Cerebellar nuclear complex (tissue), 1 donor: ENCODE data around the gene TMEM138.
"Not testable (repeated sequence)": the region's sequence is repeated elsewhere in the genome, so short reads cannot be mapped to it uniquely, and the experiment has no call there.

Experiments used
- DNase-seq, 2 experiments: peaks; one replicate each; lab custom pipeline; 2025; lab: John Stamatoyannopoulos, UW

The TMEM138 gene

DNA sequence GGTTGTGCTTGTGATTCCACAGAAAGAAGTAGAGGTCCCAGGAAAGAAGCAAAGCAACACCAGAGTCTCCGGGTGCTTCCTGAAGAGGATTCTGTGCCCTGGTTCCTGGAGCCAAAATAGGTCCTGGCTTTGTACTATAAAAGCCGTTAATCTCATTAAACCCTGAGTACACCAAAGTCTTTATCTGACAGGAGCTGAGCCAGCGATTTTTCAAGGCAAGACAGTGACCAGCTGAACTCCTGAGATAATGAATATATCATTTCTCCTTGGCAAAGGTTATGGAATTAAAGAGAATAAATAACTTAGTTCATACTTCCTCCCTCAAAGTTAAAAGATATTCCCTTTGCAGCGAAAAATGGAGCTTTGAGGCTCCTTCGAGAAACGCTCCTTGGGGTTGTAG is 5.2 kb downstream of the TMEM138 start:
- no peak for DNase-seq

DNA sequence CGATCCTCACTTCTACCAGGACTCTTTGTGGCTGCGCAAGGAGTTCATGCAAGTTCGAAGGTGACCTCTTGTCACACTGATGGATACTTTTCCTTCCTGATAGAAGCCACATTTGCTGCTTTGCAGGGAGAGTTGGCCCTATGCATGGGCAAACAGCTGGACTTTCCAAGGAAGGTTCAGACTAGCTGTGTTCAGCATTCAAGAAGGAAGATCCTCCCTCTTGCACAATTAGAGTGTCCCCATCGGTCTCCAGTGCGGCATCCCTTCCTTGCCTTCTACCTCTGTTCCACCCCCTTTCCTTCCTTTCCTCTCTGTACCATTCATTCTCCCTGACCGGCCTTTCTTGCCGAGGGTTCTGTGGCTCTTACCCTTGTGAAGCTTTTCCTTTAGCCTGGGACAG is 6.5 kb downstream of the TMEM138 start:
- DNase-seq: no peak

DNA sequence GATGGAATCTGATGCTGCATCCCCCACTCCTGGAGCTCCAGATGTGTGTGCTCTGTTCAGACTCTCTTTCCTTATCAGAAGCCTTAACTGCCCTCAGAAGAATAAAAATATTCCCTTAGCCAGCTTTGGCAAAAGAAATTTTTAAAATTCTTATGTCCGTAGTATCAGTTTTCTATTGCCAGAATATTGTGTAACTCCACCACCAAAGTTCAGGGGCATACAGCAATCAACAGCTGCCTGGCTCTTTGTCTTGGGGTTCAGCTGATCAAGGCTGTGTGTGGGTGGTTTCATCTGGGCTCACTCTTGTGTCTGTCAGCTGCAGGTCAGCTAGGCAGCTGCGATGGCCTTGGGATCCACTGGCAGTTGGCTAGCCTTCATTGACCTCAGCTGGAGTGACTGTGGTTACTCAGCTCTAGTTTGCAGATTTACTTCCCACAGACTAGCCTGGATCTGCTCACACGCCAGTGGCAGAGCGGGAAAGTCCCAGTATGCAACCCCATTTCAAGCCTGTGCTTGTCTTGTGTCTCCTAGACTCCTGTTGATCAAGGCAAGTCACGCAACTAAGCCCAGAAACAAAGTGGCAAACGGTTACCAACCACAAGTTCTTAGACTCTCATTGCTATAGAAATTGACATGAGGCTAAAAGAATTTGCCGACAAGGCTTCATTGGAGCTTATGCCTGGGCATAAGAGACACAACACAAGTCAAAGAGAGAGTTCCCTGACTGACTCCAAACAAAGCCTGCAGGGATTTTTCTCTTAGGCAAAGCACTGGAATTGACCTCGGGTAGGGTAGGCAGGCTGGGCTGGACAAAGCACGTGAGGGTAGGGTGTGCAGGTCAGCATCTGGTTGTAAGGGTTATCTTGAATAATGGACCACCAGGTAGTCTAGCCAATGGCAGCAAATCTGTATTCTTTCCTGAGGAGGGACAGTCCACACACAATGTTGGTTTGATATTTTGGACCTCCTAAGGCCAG is 7.5 kb downstream of the TMEM138 start:
- DNase-seq: no peak

DNA sequence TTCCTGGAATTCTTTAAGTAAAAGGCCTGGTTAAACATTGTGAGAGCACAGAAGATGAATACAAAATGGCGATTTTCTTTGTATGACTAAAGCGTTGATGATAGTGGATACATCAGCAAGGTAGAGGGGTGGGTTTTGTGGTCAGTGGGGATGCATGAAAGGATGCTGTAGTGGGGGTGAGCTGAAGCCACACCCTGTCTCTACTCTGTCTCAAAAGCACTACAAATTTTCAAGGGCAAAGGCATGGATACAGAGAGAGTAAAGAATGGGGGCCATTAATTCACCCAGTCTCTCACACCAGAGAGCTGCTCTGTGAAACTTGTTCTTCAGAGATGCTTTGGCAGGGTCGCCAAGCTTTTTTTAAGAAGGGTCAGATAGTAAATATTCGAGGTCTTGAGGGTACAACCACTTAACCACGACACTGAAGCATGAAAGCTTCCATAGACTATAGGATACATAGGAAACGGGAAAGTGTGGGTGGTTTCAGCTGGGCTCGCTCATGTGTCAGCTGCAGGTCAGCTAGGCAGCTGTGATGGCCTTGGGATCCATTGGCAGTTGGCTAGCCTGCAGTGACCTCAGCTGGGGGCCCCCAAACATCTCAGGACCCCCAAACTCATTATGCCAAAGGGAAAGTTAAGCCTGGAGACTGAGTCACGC is 8.3 kb downstream of the TMEM138 start:
- no peak for DNase-seq

DNA sequence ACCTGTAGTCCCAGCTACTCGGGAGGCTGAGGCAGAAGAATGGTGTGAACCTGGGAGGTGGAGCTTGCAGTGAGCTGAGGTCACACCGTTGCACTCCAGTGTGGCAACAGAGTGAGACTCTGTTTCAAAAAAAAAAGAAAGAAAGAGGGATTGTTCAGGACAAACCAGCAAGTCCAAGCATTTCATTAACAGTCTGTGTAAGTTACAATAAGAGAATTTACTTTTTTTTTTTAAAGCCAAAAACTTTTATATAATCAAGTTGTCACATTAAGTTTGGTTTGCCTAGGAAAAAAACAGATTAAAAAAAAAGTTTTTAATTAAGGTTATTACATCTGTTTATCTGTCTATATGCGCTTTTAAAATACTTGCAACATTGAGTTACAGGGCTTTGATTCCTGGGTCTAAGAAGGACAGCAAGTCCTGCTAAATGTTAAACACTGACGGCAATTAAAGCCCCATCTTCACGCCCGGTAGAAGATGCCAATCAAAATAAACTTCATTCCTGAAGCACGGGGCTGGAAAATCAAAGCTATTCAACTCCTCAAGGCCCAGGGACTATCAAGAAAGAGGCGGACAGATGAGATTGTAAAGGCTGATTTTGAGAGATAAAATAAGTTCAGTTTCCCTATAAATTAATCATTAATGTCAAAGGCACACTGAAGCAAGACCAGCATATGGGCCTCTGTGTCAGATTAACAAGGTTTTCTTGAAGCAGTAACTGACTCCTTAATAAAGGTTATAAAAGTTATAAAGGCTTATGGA is 10.7 kb downstream of the TMEM138 start:
- no peak for DNase-seq

DNA sequence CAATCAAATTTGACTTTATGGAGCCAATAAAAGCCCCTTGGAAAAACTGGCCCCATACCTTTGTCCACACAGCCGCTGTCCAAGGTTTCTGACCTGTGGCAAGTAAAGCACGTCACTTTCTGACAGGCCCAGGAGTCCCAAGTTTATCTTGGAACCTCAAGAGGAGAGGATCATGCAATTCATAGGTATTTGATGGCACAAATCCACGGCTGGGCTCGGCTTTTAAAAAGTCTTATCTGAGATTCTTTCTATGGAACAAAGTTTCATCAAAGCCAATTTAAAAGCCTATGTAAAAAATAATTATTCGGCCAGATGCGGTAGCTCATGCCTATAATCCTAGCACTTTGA is 13.6 kb downstream of the TMEM138 start:
- DNase-seq: no peak

DNA sequence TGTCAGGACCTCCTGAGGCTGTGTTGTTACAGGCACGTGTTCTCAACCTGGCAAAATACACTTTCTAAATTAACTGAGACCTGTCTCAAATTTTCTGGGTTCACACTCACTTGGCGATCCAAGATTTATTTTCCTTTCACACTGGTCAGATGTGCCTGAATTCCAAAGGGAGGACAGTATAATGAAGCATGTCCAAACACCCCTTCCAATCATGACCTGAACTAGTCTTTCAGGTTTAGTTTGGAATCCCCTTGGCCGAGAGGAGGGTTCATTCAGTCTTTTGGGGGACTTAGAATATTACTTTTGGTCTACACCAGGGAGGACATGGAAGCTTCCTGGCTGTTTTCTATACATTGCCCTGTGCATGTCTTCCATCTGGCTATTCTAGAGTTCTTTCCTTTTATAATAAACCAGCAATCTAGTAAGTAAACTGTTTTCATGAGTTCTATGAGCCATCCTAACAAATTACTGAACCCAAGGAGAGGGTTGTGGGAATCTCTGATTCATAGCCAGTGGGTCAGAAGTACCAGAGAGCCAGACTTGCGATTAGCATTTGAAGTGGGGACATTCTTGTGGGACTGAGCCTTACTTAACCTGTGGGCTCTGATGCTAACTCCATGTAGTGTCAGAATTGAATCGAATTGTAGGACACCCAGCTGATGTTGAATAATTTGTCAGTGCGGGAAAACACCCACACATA is 15.4 kb downstream of the TMEM138 start:
- no peak for DNase-seq

DNA sequence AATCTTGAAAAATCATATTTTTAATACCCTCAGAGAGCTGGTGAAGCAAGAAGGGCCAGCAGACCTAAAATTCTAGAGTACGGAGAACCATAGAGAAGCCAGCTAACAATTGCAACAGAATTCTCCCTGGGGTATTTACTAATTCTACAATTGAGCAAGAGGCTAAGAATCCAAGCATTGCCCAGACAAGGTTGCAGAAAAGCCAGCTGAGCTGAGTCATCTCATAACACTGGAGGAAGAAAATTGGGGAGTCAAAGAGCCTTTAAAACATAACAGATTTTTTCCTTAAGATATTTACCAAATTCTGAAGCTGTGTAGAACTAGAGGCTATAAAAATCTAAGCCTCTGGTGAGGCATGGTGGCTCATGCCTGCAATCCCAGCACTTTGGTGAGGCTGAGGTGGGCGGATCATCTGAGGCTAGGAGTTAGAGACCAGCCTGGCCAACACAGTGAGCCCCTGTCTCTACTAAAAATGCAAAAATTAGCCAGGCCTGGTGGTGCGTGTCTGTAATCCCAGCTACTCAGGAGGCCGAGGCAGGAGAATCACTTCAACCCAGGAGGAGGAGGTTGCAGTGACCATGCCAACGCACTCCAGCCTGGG is 16.6 kb downstream of the TMEM138 start:
- DNase-seq: no peak

DNA sequence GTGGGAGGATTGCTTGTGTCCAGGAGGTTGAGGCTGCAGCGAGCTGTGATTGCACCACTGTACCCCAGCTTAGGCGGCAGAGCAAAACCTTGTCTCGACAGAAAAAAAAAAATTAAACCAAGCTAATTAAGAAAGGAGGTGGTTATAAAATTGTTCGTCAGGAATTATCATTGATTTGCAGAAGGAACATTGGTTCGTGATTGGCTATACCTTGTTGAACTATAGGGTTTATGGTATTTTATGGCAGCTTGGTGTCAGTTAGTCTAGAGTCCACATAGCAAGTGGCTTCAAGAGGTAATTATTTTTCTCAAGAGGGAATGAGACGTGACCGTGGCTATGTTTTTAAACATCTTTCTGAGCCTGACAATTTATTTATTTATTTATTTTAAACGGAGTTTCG is 18.7 kb downstream of the TMEM138 start:
- DNase-seq: no peak

DNA sequence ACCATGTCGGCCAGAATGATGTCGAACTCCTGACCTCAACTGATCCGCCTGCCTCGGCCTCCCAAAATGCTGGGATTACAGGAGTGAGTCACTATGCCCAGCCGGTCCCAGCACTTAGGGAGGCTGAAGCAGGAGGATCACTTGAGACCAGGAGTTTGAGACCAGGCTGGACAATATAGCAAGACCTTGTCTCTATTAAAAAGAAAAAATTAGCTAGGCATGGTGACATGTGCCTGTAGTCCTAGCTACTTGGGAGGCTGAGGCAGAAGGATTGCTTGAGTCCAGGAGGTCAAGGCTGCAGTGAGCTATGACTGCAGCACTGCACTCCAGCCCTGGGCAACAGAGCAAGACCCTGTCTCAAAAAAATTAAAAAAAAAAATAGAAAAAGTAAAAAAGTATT is 21.7 kb downstream of the TMEM138 start:
- DNase-seq: not testable (repeated sequence)

DNA sequence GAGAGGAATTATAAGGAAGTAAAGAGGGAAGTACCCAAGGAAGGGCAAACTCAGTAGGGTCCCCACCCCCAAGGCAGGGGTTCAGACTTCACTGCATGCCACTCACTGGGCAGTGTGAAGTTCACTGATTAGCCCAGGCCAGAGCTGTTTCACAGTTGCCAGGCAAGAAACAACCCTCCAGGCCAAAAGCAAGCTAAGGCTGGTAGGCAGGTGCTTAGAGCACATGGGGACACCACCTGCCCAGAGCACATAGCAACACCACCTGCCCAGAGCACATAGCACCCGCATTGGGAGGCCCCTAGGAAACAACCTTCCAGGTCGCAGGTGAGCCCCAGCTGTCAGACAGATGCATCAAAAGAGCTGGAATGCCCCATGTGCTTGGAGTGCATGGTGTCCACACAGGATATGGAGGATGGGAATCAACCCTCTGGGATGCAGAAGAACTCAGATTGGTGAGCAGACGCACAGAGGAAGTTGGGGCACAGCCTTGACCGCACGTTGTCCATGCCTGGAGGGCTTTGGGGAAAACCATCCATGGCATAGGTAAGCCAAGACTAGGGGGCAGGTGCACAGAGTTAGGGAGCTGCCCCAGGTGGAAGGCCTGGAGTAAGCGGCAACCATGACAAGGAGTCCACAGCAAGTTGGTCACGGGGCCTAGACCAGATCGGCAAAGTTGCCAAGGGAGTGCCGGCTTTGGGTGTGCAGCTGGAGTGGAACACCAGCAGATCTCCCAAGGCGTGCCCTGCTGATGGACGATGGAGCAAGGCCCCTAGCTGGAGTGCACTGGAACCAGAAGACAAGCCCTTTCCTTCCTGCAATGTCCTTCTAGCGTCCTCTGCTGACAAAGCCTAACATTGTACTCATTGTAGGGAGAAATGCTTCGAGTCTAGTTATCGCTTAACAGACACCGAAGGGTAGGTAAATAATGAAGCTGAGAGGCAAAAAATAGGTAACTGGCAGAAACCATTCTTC is 22.4 kb downstream of the TMEM138 start:
- DNase-seq: no peak

DNA sequence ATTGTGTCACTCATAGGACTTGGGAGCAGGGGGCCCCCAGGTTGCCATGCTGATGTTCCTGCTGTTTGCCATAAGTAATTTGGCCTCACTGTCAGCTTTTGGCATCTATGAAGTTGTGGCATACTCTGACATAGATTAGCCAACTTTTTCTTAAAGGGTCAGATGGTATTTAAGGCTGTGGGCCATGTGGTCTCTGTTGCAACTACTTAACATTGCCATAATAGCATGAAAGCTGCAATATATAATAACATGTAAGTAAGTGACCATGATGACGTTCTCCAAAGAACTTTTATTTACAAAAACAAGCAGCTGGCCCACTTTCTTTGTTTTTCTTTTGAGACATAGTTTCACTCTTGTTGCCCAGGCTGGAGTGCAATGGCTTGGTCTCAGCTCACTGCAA is 28.0 kb downstream of the TMEM138 start:
- DNase-seq: no peak

DNA sequence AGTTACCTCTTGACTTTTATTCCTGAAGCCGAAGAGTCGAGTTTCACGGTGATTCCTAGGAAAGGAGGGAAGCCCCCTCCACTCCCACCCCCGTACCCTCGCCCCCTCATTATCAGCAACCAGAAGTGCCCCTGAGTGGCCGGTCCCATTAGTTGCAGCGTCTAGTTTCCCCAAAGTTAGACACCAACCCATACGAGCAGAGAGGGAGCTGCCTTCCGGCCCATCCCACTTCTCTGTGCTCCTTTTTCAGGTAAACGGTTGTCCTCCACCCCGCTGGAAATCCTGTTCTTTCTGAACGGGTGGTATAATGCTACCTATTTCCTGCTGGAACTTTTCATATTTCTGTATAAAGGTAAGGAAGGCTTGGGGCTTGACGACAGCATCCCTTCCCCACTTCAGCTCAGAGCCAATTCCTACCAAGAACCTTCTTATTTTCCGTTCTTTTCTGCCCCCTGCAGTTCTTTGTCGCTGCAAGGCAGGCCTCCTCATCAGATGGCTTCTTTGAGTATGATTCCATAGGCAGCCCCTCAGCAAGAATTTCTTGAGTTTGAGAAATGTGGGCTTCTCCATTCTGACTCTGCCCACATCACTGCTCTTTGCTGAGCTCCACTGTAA is 30.9 kb downstream of the TMEM138 start:
- DNase-seq: no peak

DNA sequence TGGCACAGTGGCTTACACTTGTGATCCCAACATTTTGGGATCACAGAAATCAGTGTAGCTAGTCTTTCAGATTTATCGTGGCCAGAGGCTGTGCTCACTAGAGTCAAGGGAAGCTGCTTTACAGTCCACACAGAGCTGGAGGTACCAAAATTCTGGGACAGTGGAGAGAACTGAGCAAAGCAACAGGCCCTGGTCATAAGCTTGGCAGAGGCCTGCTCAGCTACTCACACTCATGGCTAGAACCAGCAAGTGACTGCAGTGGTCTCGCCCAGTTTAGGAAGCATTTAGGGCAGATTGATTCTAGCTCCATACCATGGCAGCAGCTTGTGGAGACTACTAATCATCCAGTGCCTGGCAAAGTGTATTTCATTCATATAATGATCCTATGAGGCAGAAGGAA is 39.0 kb downstream of the TMEM138 start:
- no peak for DNase-seq

DNA sequence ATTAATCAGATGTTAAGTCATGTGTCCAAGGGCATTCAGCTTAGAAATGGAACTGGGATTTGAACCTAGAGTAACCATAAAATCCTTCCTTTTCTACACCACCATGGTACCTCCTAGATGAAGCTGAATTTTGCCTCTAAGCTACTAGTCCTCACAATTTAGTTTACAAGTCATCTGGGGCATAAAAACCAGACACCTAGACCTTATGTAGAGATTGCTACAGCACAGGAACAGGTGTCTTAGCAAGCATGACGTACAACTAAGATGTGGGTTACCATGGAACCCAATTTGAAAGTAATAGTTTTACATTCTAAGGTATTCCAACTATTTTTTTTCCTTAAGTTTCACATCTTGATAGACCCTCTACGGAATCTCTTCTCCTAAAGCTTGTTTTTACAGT is 39.4 kb downstream of the TMEM138 start:
- no peak for DNase-seq

DNA sequence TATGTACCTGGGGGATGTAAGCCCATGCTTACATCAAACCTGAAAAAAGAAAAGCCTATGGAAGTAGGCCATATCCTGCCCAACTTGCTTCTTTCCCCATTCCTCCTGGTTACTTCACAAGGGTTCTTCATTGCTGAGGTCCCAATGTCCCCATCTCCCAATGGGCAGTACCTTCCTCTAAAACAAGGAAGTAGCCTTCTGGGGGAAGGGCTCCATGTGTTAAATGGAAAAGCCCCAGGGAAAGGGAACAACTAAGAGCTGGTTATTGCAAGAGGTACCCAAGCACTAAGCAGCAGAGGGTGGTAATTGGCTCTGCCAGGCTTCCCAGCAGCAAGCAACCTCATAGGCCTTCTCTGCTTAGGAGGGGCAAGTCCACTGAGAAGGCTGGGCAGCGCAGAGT is 41.5 kb downstream of the TMEM138 start:
- no peak for DNase-seq

DNA sequence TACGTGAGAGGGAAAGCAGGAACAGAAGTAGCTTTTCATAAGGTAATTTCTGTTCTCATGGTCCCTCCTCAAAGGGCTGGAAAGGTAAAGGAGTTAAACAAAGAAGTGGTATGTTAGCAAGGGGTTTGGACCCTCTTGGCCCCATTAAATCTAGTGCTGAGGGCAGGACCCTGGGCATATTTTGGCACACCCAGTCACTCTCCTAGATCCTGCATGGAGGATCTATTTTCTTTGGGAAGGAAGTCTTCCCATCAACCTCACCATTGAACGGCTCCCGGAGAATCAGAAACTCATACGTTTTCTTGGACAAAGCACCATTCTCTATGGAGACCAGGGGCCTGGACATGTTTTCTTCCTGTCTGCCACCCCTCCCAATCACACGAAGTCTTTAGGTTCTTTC is 41.9 kb downstream of the TMEM138 start:
- no peak for DNase-seq

DNA sequence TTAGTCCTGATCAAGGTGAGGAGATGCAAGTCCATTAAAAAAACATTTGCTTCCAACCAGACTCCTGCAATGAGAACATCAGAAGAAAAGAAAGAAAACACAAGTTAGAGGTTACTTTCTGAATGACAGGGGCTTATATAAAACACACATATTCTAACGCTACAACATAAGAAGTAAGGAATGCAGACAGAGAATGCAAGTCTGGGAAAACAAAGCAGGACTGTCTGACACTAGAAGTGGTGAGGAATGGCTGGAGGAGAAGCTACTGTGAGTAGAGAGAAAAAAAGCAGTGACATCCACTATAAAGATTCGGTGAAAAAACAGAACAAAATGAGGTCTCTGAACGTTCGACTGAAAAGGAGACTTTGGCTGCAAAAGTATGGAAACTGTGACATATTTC is 42.5 kb downstream of the TMEM138 start:
- no peak for DNase-seq

DNA sequence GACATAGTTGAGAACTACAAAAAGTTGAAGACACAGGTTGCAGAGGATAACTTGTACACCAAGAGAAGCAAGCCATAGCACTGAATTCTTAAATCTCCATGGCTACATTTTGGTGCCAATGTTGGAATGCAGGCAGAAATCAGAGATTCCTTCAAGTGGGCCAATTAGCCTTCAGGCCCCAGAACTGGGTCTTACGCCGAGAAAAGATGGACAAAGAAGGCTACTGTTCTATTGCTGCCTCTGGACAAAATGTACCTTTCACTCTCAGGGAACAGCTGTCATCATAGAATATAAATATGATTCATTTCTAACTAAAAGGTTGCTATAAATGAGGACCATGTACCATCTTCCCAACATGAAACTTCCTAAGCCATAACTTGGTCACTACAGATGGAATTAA is 43.9 kb downstream of the TMEM138 start:
- DNase-seq: no peak
